ENCODE results near the gene SCFD1. TPM values are rescaled to one million over a fixed set of nuclear protein-coding genes. Genes with fewer than 3 reads are reported as not detected.
"Not testable (repeated sequence)": the region's sequence is repeated elsewhere in the genome, so short reads cannot be mapped to it uniquely, and the experiment has no call there.

Gene SCFD1
- total RNA-seq, 2 donors from 2014 or later, result 53.9 to 70.7 TPM

DNA sequence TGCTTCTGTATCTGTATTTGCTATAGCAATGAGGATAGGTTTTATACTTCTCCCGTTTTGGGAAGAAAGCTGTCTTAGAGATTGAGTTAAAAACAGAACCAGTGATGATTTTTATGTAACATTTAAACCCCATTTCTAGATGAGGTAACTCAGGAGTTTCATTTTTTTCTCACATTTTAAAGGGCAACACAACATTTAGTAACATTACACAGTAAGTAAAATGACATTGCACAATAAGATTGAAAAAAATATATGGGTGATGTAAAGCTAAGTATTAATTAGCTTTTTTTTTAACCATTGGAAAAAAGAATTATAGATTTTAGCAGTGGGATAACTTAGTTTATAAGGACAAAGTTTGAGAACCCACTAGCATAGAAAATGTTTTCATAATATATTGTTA, 25.2 kb upstream of the SCFD1 start:
- Mint-ChIP-seq H3K36me3 (ENCODE audit: low read depth) (peaks cover 69% of the 10 kb centered on the region), H3K27ac (no peak overlapping the region), H3K4me1 (no peaks in the 10 kb centered on the region), H3K9me3 (no peaks in the 10 kb centered on the region), H3K4me3 (no peak overlapping the region), H3K27me3 (no peaks in the 10 kb centered on the region)
- no peak for ATAC-seq (replicated peaks)

DNA sequence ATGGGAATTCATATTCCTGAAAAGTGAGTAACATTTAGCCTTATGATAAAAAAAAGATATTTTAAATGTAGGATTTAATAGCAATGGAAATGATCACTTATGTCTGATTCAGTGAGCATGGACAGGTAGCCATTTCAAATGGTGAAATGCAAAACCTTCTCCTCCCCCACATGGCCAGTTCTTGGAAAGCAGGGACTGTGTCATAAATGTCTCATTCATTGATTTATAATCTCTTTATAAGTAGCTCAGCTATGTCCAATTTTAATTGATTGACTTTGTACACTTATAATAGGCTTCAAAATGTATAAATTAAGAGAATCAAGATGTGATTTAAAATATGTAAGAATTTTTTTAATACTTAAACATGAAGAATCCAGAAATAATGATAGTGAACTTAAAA, 24.6 kb upstream of the SCFD1 start:
- H3K27me3 Mint-ChIP-seq, result no peaks in the 10 kb centered on the region
- H3K27ac Mint-ChIP-seq, result no peak overlapping the region
- no peaks in the 10 kb centered on the region for H3K4me1 Mint-ChIP-seq
- H3K36me3 Mint-ChIP-seq (ENCODE audit: low read depth), result peaks cover 69% of the 10 kb centered on the region
- H3K4me3 Mint-ChIP-seq, result no peak overlapping the region
- no peaks in the 10 kb centered on the region for H3K9me3 Mint-ChIP-seq
- ATAC-seq (replicated peaks), result no peak

DNA sequence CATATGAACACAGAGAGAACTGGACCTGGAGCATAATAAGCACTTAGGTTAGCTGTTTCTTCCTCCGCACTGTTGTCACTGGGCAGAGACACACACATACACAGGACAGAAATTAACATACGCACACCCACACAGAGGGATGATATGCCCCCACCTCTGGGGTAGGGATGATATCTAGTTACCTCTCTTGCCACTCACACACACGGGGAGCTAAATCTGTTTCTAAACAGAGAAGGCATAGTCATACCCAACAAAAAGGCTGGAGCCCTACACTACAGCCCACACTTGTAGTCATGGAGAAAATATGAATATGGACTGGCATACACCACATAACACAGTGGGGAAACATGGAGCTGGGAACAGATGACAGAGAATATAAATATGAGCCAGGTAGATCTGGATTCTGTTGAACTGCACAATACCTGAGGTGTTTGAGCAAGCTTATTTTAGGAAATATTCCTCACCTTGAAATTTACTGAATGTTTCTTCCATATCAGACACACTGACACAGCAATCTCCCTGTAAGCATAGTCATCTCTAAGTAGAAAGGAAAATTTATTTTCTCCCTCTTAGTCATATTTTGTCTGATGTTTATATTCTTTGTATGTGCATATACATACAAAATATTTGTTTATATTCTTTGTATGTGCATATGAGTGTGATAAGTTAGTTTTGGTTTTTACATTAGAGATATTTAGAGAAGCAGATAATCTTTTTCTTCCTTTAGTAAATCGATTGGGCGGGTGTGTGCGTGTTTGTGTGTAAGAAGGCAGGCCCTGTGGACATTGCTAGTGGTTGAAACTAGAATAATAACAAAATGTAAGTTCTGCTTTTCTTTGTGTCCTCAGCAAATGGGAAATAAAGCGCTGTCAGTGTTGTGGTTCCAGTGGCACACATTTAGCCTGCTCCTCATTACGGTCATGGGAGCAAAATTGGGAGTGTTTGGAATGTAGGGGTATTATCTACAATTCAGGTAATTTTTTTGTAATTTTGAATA, 20.9 kb upstream of the SCFD1 start:
- no peaks in the 10 kb centered on the region for H3K9me3 Mint-ChIP-seq
- no peaks in the 10 kb centered on the region for H3K4me1 Mint-ChIP-seq
- H3K4me3 Mint-ChIP-seq, result no peak overlapping the region
- H3K36me3 Mint-ChIP-seq (ENCODE audit: low read depth), result peaks cover 92% of the 10 kb centered on the region
- ATAC-seq (replicated peaks), result no peak
- H3K27ac Mint-ChIP-seq, result peak overlapping the region; percentile 8
- H3K27me3 Mint-ChIP-seq, result no peaks in the 10 kb centered on the region

DNA sequence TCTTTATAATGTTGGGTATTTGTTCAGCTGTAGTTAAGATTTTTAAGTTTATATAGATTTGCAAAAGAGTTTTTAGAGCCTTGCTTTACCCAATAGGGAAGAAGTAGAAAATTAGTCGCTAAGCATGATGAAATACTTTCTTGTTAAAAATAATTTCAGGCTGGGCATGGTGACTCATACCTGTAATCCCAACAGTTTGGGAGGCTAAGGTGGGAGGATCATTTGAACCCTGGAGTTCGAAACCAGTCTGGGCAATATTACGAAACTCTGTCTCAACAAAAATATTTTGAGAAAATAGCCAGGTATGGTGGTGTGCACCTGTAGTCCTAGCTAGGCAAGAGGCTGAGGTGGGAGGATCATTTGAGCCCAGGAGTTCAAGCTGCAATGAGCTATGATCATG, 18.7 kb upstream of the SCFD1 start:
- no peak overlapping the region for H3K4me3 Mint-ChIP-seq
- no peak overlapping the region for H3K27ac Mint-ChIP-seq
- no peak for ATAC-seq (replicated peaks)
- no peaks in the 10 kb centered on the region for H3K9me3 Mint-ChIP-seq
- no peaks in the 10 kb centered on the region for H3K27me3 Mint-ChIP-seq
- H3K4me1 Mint-ChIP-seq, result no peaks in the 10 kb centered on the region
- peaks cover 89% of the 10 kb centered on the region for H3K36me3 Mint-ChIP-seq (ENCODE audit: low read depth)

DNA sequence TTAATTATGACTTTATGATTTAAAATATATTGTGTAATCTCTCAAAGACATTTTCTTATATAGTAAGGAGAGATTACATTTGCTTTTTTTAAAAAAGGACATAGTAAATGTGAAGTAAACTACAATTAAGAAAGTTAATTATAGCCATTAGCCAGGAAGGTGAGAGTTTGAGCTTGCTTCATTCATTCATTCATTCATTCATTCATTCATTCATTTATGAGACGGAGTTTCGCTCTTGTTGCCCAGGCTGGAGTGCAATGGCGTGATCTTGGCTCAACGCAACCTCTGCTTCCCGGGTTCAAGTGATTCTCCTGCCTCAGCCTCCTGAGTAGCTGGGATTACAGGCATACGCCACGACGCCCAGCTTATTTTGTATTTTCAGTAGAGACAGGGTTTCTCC, 17.4 kb upstream of the SCFD1 start:
- H3K9me3 Mint-ChIP-seq; H3K4me1 Mint-ChIP-seq; H3K27ac Mint-ChIP-seq; ATAC-seq (replicated peaks); H3K27me3 Mint-ChIP-seq; H3K4me3 Mint-ChIP-seq: not testable (repeated sequence)
- peaks cover 91% of the 10 kb centered on the region for H3K36me3 Mint-ChIP-seq (ENCODE audit: low read depth)

DNA sequence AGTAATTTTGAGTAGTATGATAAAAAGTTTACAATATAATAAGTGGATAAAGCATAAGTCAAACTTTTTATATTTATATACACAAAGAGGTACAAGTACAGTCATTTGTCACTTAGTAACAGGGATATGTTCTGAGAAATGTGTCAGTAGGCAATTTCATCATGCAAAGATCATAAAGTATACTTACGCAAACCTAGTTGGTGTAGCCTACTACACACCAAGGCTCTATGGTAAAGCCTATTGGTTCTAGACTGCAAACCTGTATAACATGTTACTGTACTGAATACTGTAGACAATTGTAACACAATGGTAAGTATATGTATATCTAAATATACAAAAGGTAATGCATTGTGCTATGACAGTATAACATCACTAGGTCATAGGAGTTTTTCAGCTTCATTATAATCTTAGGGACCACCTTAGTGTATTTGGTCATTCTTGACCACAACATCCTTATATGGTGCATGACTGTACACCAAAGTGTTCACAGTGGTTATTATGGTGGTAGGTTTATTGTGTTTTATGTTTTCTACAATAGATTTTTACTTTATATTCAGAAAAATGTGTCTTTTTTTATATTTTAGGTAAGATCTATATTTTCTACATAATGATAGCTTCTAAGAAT, 14.9 kb upstream of the SCFD1 start:
- Mint-ChIP-seq H3K9me3 (no peaks in the 10 kb centered on the region), H3K27ac (no peak overlapping the region), H3K4me1 (no peaks in the 10 kb centered on the region), H3K36me3 (ENCODE audit: low read depth) (peaks cover 72% of the 10 kb centered on the region), H3K4me3 (no peak overlapping the region), H3K27me3 (no peaks in the 10 kb centered on the region)
- no peak for ATAC-seq (replicated peaks)

DNA sequence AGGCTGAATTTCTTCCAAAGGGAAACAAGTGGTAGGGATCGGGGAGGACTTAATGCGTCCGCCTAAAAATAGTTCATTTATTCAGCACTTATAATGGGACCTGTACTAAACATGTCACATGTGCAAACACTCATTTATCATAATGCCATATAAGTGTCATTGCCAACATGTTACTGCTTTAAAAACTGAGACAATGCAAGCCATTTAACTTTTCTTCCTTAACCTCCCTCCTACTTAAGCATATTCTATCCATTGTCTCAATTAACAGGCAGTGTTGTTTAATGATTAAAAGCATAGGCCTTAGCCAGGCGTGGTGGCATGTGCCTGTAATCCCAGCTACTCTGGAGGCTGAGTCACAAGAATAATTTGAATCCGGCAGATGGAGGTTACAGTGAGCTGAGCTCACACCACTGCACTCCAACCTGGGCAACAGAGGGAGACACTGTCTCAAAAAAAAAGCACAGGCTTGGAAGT, 13.5 kb upstream of the SCFD1 start:
- H3K27ac Mint-ChIP-seq, result peak overlapping the region; percentile 18
- H3K4me3 Mint-ChIP-seq, result no peak overlapping the region
- no peaks in the 10 kb centered on the region for H3K4me1 Mint-ChIP-seq
- ATAC-seq (replicated peaks), result no peak
- H3K27me3 Mint-ChIP-seq, result no peaks in the 10 kb centered on the region
- peaks cover 68% of the 10 kb centered on the region for H3K36me3 Mint-ChIP-seq (ENCODE audit: low read depth)
- H3K9me3 Mint-ChIP-seq, result no peaks in the 10 kb centered on the region

DNA sequence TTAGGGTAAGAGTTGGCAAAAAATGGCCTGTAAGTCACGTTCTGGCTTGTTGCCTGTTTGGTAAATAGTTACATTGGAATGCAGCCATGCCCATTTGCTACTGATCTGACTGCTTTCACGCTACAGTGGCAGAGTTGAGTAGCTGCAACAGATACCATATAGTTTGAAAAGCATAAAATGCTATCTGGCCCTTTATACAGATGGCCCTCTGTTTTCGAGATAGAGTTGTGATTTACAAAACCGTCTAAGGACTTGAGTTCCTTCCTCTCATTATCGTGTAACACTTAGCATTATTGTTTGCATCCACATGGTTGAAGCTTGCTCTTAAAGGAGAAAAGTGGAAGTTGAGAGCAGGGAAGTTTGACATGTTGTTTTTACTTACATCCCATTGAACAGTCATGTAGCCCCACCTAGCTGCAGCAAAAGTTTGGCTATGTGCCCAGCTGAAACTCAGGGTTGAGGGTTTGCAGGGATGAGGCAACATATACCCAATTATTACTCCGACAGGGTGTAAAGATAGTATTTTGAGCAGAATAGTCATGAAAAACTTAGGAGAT, 11.3 kb upstream of the SCFD1 start:
- Mint-ChIP-seq H3K4me3 (no peak overlapping the region), H3K4me1 (no peaks in the 10 kb centered on the region), H3K36me3 (ENCODE audit: low read depth) (peaks cover 55% of the 10 kb centered on the region), H3K9me3 (no peaks in the 10 kb centered on the region), H3K27me3 (no peaks in the 10 kb centered on the region), H3K27ac (no peak overlapping the region)
- no peak for ATAC-seq (replicated peaks)

DNA sequence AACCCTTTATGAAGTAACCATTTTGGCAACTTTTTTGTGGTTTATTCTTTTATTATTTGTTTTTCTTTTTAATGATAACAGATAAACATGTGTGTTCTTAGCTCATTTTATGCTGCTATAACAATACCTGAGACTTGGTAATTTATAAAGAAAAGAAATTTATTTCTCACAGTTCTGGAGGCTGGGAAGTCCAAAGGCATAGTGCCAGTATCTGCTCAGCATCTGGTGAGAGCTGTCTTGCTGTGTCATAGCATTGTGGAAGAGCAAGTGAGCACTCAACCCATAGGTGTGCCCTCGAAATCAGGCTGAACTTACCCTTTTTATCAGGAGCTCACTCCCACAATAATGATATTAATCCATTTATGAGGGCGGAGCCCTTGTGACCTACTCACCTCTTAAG, 8.0 kb upstream of the SCFD1 start:
- H3K27me3 Mint-ChIP-seq, result no peaks in the 10 kb centered on the region
- ATAC-seq (replicated peaks), result no peak
- H3K4me1 Mint-ChIP-seq, result no peaks in the 10 kb centered on the region
- H3K27ac Mint-ChIP-seq, result no peak overlapping the region
- no peaks in the 10 kb centered on the region for H3K9me3 Mint-ChIP-seq
- peaks cover 43% of the 10 kb centered on the region for H3K36me3 Mint-ChIP-seq (ENCODE audit: low read depth)
- no peak overlapping the region for H3K4me3 Mint-ChIP-seq

DNA sequence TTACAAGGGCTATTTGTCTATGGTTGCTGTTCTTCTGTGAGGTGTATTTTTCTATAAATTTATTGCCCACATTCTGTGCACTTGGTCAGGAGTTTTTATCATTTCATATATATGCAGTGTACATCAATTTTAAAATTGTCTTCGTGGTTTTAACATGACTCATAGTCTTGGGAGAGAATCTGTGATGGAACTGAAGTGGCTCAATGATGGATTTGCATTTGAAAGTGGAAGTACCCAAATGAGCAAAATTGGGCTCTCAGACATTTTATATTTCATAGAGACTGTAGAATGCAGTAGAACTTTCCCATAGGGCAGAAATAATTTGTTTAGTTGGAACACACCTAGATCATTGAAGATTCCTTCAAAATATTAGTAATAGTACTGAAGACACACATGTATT, 1.9 kb upstream of the SCFD1 start:
- H3K36me3 Mint-ChIP-seq (ENCODE audit: low read depth), result peaks cover 36% of the 10 kb centered on the region
- H3K9me3 Mint-ChIP-seq, result no peaks in the 10 kb centered on the region
- H3K27me3 Mint-ChIP-seq, result no peaks in the 10 kb centered on the region
- ATAC-seq (replicated peaks), result peak; percentile 49
- peak overlapping the region; percentile 92 for H3K4me3 Mint-ChIP-seq
- peak overlapping the region; percentile 73 for H3K27ac Mint-ChIP-seq
- H3K4me1 Mint-ChIP-seq, result peaks cover 19% of the 10 kb centered on the region

DNA sequence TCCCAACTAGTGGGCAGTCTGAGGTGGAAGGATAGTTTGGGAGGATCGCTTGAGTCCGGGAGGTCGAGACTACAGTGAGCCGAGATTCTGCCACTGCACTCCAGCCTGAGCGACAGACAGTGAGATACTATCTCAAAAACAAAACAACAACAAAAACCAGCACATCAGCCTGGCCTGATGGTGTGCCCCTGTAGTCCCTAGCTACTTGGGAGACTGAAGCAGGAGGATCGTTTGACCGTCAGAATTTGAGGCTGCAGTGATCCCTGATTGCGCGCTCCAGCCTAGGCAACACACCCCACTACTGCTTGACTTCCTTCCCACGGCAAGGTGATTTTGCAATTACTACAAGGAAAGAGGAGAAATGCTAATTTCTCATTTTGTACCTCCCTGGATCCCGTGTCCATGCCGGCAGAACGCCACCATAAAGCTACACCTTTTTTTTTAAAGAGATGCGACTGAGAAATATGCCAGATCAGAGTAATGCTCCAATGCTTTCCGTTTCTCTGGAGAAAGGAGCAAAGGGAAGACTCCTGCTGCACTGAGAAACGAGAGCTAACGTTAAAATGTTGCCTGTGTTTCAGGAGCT, 672 bp upstream of the SCFD1 start:
- Mint-ChIP-seq H3K9me3 (no peaks in the 10 kb centered on the region), H3K4me3 (peak overlapping the region; percentile 92), H3K4me1 (peaks cover 19% of the 10 kb centered on the region), H3K36me3 (ENCODE audit: low read depth) (peaks cover 25% of the 10 kb centered on the region), H3K27me3 (no peaks in the 10 kb centered on the region), H3K27ac (peak overlapping the region; percentile 93)
- ATAC-seq (replicated peaks), result peak; percentile 6

DNA sequence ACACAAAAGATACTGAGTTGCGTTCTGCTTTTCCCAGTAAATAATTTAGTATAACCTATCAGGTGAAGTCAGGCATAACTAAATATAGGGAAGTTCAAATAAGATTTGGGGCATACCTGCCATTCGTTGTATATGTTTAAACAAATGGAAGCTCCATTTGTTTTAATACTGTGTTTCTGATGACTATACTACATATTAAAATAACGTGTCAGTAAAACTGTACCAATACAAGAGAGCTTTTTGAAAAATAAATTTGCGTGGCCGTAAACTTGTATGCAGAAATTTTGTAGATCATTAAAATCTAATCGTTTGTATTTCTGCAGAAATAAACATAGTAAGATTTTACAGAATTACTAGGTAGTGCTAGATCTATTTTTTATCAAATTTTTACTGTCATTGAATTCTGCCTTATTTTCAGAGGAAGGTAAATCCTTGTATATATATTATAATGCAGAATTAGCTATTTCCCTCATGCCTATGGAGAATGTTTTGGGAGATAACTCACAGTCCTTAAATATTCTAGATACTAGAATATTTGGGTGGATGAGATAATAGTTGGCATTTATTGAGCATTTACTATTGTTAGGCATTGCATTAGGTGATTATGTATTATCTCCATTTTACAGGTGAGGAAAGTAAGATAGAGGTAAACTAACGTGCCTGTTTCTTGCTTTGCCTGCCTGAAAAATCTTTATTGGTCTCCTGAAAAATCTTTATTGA, 1.5 kb downstream of the SCFD1 start:
- Mint-ChIP-seq H3K27ac (peak overlapping the region; percentile 93), H3K36me3 (ENCODE audit: low read depth) (peaks cover 35% of the 10 kb centered on the region), H3K27me3 (no peaks in the 10 kb centered on the region), H3K4me3 (peak overlapping the region; percentile 92), H3K9me3 (no peaks in the 10 kb centered on the region), H3K4me1 (peaks cover 27% of the 10 kb centered on the region)
- ATAC-seq (replicated peaks), result no peak

DNA sequence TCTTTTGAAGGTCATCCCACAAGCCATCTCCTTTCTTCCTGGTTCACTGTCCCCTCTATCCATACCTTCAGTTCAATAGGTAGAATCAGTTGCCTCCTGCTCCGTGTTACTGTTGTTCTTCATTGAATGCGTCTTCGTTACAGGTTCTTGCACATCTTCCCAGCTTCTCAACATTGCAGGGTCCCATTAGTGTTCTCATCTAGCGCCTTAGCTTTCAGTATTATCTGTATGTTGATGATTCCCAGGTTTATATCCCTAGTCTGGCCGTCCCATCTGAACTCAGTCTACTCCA, 2.0 kb downstream of the SCFD1 start:
- Mint-ChIP-seq H3K4me1 (peaks cover 27% of the 10 kb centered on the region), H3K4me3 (peak overlapping the region; percentile 92)

DNA sequence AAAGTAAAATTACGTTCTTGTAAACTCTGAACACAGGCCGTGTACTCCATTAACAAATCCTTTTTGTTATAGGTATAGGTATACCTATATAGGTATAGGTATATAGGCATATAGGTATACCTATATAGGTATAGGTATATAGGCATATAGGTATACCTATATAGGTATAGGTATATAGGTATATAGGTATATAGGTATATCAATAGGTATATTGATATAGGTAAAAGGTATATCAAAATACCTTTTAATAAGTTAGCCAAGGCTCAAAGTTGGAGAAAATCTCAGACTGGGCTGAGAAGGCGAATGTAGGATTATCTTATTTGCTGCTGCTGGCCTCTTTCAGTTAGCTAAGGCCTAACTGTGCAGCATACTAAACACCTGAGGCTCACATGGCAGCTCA, 3.4 kb downstream of the SCFD1 start:
- Mint-ChIP-seq H3K4me3 (no peak overlapping the region), H3K36me3 (ENCODE audit: low read depth) (peaks cover 55% of the 10 kb centered on the region), H3K27me3 (no peaks in the 10 kb centered on the region), H3K9me3 (no peaks in the 10 kb centered on the region), H3K4me1 (peaks cover 20% of the 10 kb centered on the region), H3K27ac (no peak overlapping the region)
- ATAC-seq (replicated peaks), result no peak

More for the DNA sequence above, 2.0 kb downstream of the SCFD1 start:
- no peak for ATAC-seq (replicated peaks)
- H3K27me3 Mint-ChIP-seq, result no peaks in the 10 kb centered on the region
- H3K9me3 Mint-ChIP-seq, result no peaks in the 10 kb centered on the region
- H3K36me3 Mint-ChIP-seq (ENCODE audit: low read depth), result peaks cover 40% of the 10 kb centered on the region
- H3K27ac Mint-ChIP-seq, result no peak overlapping the region

Measured in activated T-helper 17 cell treated with anti-CD3 and anti-CD28 coated beads, Interleukin-2, amount 50 U/mL, for 72 hours (primary cell).